IPS-NIHi11 (cell line): ENCODE data around the gene SERPINB3.
"Not testable (repeated sequence)": the region's sequence is repeated elsewhere in the genome, so short reads cannot be mapped to it uniquely, and the experiment has no call there.

ENCODE experiments used
- DNase-seq: peaks from one replicate; pipeline ENCODE4 v3.0.0; 2012; ENCODE audit warnings: mixed read lengths, low spot score

Gene SERPINB3

DNA sequence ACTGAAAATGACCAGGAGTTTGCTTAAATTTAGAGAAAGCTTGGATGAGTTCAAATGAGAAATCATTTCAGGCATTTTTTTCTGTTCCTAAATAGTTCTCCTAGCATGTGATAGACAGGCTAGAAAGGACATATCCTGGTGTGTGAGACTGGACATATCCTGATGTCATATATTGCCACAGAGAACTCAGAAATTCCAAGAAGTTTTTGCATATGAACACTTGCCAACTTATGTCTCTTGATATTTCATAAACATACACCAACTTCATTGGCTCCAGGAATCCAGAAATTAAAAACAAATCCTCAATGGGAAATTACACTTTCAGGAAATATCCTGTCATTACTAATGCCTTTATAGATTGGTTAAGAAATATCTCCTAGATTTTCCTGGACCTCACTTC is 14.8 kb downstream of the SERPINB3 start:
- DNase-seq: no peak

DNA sequence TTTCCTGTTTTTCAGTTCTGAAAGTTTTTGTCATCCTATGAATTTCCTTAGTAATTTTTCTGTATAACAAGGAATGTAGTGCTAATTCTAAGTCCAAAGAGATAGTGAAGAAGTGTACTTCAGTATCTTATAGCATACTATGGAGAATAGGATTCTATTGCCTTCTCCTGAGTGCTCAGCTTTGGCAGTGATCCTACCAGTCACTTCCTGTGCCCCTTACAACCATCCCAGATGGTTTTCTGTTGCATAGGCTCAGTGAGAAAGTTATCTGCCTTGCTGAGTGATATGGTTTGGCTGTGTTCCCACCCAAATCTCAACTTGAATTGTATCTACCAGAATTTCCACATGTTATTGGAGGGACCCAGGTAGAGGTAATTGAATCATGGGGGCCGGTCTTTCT is 17.0 kb downstream of the SERPINB3 start:
- not testable (repeated sequence) for DNase-seq

DNA sequence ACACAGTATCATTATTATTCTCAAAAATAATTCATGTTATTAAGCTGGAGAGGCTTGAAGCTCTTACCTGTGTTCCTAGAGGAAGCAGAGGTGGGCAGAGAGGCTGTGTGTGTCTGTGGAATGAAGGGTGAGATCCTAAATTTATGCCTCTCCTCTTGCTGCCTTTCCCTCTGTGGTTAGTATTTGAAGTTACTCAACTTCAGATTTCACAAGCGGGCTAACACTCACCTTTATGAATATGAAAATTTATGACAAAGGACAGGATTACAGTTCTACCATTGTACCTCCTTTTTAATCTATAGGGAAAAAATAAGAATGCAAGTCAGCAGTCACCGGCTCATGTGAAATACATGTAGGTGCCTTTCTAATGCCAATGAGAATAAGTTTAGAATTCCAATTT is 17.6 kb downstream of the SERPINB3 start, which contains the start of gene SERPINB4:
Gene SERPINB4, minus strand, starts transcription at position 115 of the 400 bp plus-strand sequence. CDS start 679 bp downstream, outside the sequence.
- DNase-seq: not testable (repeated sequence)

DNA sequence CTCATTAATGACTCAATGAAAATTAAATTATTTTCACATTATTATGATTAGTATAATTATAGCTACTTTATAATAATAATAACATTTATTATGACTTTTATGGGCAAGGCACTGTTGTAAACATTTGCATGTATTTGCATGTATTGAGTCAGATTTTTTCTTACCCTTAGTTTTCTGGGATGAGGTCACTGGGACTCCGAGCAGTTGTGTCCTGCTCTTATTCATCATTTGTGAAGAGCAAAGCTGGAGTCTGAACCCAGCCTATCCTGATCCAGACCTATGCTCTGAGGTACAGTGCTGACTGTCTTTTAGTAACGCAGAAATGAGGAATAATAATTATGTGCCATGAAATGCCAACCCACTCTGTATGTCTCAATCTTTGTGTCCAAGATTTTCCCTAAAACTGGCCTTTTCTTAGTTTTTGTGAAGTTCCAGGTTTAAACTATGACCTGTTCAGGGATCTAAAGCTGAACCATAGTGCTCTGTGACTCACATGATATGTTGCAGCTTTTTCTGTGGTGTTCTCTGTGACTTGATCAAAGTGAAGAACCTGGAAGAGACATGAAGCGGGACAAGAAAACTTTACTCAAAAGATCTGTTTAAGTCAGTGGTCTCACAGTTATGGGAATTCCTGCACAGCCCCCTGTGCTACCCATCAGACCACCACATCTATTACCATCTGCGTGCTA is 18.9 kb downstream of the SERPINB3 start:
- not testable (repeated sequence) for DNase-seq

DNA sequence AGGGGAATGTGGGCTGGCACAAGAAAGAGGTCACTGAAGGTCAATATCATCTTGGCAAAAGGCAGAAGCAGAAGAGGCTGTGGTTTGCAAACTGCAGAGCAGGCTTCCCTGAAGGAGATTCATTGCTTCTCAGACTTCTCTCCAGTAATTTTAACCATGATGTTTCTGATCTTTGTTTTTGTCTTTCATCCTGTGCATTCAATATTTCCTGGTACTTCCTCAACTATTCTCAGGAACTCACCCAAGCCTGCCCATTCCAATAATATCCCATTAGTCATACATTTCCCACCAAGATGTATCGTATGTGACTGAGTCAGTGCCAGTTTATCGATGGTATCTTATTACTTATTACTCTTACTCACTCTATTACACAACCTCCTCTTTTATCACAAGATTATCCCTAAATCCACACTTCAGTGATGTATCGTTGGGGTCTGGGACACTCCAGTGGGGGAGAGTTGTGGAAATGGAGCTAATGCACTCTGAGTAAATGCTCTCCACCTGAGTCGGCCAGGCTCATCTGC is 20.5 kb downstream of the SERPINB3 start:
- not testable (repeated sequence) for DNase-seq

DNA sequence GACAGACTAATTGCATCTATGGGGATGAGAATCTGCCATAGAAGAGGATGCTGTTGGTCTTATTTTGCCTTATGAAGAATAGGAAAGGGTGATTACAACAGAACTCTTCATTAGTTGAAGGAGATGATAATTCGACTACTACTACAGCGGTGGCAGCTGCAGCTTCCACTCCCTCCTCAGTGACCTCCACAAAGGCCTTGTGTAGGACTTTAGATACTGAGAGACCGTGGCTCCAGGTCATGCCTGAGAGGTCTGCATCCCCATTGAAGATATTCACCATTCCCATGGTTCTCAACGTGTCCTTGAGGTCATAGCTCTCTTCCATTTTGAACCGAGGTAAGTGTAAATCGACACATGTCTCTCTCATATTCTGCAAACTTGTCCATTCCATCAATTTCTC is 24.0 kb downstream of the SERPINB3 start:
- DNase-seq: no peak

DNA sequence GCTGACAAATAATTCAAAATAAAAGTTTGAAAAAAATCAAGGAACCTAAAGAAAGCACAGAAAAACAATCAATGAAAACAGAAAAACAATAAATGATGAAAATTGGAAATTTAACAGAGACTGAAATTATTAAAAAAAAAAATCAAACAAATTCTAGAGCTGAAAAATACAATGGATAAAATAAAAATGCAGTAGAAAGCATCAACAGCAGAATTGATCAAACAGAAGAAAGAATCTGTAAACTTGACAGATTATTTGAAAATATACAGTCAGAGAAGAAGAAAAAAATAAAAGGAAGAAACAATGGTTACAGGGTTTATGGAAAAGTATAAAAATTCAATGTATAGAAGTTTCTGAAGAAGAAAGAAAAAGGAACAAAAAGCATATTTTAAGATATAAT is 33.9 kb downstream of the SERPINB3 start:
- DNase-seq: no peak

DNA sequence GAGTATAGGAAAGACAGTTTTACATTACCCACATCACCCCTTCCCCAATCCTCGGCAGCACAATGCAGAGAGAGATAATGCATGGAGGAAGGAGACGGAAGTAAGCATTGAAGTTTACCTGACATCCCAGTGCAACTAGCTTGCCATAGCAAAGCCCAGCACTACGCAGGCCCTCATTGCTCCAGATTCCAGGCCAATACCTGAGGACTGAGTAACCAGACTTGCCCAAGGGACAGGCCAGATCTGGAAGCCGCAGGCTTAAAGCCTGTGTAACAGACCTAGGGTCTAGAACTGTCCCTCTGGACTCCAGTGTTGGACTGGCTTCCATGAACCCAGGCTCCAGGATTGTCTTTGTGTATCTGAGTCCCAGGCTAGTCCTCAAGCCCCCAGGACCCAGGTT is 35.3 kb downstream of the SERPINB3 start:
- no peak for DNase-seq

DNA sequence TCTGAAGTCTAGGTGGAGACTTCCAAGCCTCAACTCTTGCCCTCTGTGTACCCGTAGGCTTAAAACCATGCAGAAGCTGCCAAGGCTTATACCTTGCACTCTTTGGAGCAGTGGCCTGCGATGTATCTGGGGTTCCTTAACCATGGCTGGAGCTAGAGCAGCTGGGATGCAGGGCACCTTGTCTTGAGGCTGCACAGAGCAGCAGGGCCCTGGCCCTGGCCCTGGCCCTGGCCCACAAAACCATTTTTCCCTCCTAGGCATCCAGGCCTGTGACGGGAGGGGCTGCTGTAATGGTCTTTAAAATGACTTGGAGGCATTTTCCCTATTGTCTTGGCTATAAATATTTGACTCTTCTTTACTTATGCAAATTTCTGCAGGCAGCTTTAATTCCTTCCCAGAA is 36.8 kb downstream of the SERPINB3 start:
- DNase-seq: no peak

DNA sequence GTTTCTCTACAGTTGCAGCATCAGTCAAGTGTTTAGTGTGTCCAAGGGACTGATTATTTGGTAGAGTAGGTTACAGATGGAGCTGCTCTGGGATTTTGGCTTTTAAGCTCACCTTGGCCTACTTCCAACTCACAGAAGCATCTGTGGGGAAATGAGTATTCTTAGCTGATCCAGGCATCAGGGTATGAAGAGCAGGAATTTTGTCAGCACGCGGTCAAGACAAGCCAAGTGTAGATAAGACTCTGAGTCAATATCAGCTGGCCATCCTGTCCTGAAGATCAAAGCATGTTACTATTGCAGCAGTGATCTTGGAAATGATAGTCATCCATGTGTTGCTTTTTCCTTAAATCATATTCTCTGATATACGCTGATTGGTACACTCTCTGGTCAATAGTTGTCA is 42.0 kb downstream of the SERPINB3 start:
- no peak for DNase-seq

DNA sequence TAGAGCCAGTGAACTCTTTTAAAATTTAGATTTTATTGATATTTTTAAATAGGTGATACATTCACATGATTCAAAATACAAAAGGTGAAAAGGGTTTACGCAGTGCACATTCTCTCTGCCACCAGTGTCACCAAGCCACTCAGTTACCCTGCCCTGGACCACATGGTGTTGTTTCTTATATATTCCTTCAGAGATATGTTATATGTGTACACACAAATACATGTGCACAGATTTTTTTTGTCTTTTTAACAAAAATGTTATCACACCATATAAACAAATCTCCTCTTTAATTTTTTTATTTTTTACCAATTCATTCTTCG is 43.8 kb downstream of the SERPINB3 start:
- no peak for DNase-seq

DNA sequence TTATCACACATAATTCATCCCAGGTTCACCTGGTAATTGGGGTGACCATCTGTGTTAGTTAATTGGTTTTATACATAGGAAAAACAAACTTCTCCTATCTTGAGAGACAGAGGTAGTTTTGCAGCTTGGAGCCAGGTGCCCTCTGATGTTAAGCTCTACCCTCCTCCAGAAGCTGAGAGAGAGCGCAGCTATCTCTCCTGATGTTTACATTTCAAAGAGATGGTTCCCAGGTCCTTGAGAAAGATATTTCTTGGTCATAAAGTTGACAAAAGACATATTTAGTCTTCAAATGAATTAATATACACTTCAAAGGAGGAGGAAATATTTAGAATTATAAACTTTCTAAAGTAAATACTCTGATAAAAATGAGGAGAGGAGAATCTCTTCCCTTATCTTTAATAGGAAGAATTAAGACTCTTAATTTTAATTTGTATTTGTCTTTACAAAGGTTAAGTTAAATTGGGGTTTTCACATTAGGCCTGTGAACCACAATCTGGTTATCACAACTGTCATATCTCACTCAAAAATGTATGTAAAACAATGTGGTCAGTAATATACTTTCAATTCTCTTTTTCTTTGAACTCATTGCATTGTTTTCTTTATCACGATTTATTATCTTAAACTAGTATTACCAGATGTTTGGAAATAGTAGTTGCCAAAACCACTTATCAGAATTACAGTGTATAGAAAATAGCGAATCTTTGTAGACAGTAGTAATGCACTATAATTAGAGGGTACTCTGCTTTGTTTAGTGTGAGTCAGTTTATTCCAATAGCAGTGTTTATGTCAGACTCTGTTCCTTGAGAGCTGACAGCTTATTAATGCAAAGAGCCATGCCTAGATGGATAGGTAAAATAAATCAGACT is 44.4 kb downstream of the SERPINB3 start:
- no peak for DNase-seq

DNA sequence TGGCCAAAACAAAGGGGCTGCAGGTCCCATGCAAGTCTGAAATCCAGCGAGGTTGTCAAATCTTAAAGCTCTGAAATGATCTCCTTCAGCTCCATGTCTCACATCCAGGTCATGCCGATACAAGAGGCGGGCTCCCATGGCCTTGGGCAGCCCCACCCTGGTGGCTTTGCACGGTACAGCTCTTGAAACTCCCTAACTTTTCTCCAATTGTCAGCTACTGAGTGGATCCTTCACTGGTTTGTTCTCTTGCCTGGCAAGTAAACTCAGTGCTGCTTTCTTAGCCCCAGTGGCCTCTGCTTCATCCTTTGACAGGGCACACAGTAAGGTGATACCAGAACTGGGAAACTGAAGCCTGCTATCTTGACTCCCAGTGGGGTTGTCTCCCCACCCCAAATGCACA is 48.3 kb downstream of the SERPINB3 start:
- no peak for DNase-seq

DNA sequence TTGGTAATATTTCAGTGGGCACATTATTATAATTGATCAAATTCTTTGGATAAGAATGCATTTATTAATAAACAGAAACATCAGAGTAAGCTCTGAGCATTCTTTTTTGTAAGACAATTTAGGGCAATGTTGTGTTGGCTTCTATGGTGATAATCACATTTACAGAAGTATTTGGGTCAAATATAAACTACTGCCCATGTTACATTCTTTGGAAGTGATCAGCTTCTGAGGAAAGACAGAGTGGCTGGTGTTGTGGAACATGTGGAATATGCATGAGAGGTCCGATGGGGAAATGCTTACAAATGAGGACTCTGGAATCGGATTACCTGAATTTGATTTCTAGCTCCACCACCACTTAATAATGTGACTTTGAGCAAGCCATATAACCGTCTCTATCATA is 55.2 kb downstream of the SERPINB3 start:
- no peak for DNase-seq
